ENCODE measurements around the gene YAE1. TPM values are rescaled to one million over a fixed set of nuclear protein-coding genes. Genes with fewer than 3 reads are reported as not detected.

Gene YAE1
- total RNA-seq, 1 donor from 2014 or later = 20.9 TPM

DNA sequence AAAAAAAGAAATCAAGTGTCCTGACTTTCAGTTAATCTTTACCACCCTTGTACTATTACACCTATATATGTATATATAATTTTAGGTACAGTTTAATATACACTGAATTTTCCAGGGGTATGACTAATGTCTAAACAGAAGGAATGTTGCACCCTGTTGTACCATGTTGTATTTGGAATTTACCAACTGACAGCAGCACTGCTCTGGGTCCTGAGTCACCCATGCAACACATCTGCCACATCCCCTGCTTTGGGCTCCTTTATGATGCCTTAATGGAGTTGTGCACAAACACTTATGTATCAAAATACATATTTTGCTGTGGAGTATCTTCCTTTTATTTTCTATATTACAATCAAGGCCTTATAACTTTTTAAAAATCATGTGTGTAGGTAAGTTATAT, 21.2 kb downstream of the YAE1 start:
- no peak overlapping the region for H3K4me3 ChIP-seq (ENCODE audit: low read depth, low read length)
- TF ChIP-seq, protein P1, sequence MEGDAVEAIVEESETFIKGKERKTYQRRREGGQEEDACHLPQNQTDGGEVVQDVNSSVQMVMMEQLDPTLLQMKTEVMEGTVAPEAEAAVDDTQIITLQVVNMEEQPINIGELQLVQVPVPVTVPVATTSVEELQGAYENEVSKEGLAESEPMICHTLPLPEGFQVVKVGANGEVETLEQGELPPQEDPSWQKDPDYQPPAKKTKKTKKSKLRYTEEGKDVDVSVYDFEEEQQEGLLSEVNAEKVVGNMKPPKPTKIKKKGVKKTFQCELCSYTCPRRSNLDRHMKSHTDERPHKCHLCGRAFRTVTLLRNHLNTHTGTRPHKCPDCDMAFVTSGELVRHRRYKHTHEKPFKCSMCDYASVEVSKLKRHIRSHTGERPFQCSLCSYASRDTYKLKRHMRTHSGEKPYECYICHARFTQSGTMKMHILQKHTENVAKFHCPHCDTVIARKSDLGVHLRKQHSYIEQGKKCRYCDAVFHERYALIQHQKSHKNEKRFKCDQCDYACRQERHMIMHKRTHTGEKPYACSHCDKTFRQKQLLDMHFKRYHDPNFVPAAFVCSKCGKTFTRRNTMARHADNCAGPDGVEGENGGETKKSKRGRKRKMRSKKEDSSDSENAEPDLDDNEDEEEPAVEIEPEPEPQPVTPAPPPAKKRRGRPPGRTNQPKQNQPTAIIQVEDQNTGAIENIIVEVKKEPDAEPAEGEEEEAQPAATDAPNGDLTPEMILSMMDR (conservative IDR thresholded peaks at IDR 0.05; ENCODE audit: low read depth, low read length) = no peak
- no peak for DNase-seq (ENCODE audit: low read depth)

DNA sequence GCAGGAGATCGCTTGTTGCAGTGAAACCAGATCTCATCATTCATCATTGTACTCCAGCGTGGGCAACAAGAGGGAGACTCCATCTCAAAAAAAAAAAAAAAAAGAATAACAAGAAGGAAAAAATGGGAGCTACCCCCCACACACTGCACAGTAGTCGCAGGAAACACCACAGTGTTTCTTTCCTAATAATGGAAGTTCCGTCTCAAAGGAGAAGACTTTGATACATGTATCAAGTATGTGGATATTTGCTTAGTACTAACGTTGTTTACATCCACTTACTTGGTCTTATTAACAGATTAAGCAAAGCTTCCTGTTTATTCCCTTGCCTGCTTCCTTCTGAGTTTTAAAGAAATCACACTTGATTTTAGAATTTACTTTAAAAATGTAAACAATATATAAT, 22.2 kb downstream of the YAE1 start:
- TF ChIP-seq, protein P1 (conservative IDR thresholded peaks at IDR 0.05; ENCODE audit: low read depth, low read length) = no peak
- no peak overlapping the region for H3K4me3 ChIP-seq (ENCODE audit: low read depth, low read length)
- DNase-seq (ENCODE audit: low read depth) = no peak

DNA sequence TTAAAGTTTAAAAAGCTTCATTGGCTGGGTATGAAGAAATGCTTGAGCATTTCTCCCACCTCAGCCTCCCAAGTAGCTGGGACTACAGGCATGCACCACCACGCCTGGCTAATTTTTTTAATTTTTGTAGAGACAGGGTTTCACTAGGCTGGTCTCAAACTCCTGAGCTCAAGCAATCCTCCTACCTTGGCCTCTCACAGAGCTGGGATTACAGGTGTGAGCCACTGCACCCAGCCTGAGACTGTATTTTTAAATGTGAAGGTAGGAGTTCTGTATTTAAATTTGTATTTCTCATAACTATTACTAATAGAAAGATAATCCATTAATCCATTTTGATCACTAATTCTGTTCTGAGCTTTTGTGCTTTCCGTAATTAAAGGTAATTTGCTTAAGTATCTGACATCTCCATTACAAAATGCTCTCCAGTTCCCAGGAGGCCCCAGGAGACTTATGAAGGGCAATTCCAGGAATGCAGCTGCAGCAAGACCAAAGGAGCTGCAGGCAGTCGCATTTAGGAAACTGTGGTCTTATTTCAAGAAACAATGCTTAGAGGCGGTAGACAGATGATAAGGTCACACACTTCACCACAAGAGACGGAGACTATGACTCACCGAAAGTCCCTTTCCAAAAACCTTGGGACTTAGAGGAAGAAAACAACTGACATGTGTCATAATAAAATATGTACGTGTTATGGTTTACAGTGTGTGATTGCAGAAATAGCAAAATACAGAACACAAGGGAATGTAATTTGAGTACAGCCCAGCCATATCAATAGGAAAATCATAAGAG, 23.3 kb downstream of the YAE1 start:
- peak; percentile 46 for DNase-seq (ENCODE audit: low read depth)
- TF ChIP-seq, protein P1 (conservative IDR thresholded peaks at IDR 0.05; ENCODE audit: low read depth, low read length) = no peak
- no peak overlapping the region for H3K4me3 ChIP-seq (ENCODE audit: low read depth, low read length)

DNA sequence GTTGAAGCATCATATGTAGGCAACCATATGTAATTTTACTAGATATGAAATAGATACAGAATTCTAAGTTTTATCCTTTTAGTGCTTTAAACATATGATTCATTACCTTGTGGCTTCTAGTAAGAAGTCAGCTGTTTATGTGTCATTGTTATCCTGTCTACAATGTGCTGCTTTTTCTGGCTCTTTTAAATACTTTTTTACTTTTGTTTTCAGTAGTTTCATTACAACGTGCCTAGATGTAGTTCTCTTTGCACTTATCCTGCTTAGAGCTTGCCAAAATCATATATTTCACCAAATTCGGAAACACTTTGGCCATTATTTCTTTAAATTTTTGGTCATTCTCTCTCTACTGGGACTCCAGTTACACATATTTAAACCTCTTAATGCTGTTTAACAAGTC, 26.4 kb downstream of the YAE1 start:
- TF ChIP-seq, protein P1 (conservative IDR thresholded peaks at IDR 0.05; ENCODE audit: low read depth, low read length) = no peak
- DNase-seq (ENCODE audit: low read depth) = peak; percentile 52
- H3K4me3 ChIP-seq (ENCODE audit: low read depth, low read length) = no peak overlapping the region

DNA sequence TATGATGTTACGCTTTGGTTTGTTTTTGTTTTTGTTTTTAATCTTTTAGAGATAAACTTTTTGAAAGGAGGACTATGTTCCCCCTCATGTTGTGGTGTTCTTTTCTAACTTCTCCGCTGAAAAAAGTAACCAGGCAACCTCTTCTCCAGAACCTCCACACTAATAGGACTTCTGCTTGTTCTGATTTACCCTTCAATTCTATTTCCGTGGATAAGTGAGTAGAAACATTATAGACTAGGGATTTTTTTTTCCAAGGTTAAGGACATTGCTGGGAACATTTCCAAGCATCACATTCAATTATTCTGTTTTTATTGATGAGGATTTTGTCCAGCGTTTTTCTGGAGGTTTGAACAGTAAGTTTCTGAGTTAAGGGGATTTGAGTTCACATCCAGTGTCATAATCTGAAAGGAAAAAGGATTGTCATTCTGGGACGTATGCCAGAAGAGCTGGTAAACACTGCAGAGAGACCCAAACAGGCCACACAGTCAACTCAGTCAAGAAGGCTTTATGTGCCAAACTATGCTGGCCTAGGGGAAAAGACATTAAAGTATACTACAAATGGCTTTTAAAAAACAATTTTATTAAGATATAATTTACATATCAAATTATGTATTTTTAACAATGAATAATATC, 28.9 kb downstream of the YAE1 start:
- no peak overlapping the region for H3K4me3 ChIP-seq (ENCODE audit: low read depth, low read length)
- DNase-seq (ENCODE audit: low read depth) = no peak
- TF ChIP-seq, protein P1 (conservative IDR thresholded peaks at IDR 0.05; ENCODE audit: low read depth, low read length) = no peak

DNA sequence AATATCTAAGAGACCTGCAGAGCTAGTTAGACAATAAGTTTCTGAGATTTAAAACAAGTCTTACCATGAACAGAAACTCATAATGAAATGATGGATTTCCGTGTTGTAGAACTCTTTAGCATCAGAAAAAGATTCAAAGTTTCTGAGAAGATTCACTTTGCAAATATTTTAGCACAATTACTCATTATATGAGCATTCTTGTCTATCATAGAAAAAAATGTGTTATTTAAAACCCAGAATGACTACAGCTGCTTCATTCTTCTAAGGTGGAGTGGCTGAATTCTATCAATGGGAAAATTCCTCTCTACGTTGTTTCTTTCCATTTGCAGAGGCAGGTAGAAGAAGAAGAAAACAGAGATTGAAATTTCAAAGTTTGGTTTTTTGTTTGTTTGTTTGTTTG, 36.1 kb downstream of the YAE1 start:
- TF ChIP-seq, protein P1 (conservative IDR thresholded peaks at IDR 0.05; ENCODE audit: low read depth, low read length) = no peak
- DNase-seq (ENCODE audit: low read depth) = no peak
- no peak overlapping the region for H3K4me3 ChIP-seq (ENCODE audit: low read depth, low read length)

Measured in epithelial cell of proximal tubule (primary cell).